ENCODE results near the gene CNGB1.

The CNGB1 gene

DNA sequence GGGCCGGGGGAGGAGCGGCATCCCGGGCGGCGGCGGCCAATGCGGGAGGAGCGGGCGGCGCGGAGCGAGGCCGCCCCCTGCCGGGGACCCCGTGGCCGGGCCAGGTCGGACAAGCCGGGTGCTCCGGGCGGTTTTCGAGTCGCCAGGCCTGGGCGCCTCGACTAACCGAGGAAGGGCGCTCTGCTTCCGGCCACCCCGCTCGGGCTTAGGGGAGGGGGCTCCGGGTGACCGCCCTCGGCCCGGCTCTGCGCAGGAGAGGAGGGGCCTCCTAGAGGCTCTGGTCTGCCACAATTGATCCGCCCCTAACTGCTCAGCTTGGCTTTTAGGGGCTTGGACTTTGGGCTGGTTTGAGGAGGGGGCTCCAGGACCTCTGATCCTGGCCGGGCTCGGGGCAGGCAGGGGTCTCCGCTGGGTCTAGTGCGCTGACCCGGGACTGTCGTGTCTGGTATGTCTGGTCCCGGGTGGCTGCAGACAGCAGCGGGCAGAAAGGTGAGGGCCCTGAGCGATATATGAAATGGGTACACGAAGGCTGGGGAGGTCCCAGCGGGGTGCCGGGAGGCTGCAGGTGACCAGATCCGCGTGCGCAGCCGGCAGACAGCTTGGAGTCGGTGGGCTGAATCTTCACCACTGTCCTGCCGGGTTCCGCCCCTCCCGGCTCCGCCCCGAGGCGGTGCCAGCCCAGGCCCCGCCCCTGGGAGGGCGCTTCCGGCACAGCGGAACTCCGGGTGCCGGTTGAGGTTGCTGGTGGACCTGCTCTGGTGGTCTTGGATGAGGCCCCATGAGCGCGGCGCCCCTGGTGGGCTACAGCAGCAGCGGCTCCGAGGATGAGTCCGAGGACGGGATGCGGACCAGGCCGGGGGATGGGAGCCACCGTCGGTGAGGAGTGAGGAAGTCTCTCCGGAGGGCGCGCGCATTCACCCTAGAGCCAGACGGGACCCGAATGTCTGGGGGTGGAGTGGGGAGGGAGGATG is 30.1 kb upstream of the CNGB1 start, which contains the start of gene USB1:
TSS of gene USB1 (plus strand) at position 702 of the 971 bp plus-strand sequence. CDS start at position 779, 77 bp downstream.
- no peaks in the 10 kb centered on the region for H3K27me3 Mint-ChIP-seq (ENCODE audit: low read depth)
- H3K4me1 Mint-ChIP-seq (ENCODE audit: low read depth), result peaks cover 33% of the 10 kb centered on the region
- H3K4me3 Mint-ChIP-seq, result peak within 1 kb of the TSS; percentile 90
- H3K27ac Mint-ChIP-seq, result peak within 1 kb of the TSS; percentile 81
- peaks cover 23% of the 10 kb centered on the region for H3K36me3 Mint-ChIP-seq (ENCODE audit: low read depth)
- H3K9me3 Mint-ChIP-seq, result no peaks in the 10 kb centered on the region

DNA sequence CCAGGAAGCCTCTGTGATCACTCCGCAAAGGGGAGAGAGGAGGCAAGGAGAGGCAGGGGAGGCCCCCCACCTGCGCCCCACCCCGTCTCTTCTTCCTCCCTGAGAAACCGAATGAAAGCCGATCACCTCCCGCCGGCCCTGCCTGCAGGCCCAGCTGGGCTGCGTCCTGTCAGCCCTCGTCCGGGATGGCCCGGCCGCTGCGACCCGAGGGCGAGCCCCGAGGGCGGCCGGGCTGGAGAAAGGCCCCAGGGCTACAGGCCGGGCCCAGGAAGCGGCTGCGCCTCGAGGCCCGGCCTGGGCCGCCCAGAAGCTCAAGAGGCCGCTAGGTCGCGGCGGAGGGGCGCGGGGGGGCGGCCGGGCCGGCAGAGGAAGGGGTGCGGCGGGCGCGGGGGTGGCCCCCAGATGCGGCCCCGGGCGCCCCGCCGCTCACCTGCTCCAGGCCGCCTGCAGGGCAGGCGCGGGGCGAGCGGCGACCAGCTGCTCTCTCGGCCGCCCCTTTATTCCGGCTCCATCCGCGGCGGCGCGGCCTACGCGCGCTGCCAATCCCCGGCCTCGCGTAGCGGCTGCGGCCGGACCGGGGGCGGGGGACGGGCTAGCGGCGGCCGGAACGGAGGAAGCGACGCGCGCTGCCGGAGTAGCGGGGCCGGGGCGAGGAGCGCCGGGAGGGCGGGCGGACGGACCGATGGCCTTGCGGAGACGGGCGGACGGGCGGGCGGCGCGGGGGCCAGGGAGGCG is 29.2 kb upstream of the CNGB1 start, which contains the start of gene ZNF319:
TSS of gene ZNF319 (minus strand) at position 702 of the 735 bp plus-strand sequence. CDS start 2,407 bp downstream, outside the sequence.
- H3K4me3 Mint-ChIP-seq, result peak within 1 kb of the TSS; percentile 90

DNA sequence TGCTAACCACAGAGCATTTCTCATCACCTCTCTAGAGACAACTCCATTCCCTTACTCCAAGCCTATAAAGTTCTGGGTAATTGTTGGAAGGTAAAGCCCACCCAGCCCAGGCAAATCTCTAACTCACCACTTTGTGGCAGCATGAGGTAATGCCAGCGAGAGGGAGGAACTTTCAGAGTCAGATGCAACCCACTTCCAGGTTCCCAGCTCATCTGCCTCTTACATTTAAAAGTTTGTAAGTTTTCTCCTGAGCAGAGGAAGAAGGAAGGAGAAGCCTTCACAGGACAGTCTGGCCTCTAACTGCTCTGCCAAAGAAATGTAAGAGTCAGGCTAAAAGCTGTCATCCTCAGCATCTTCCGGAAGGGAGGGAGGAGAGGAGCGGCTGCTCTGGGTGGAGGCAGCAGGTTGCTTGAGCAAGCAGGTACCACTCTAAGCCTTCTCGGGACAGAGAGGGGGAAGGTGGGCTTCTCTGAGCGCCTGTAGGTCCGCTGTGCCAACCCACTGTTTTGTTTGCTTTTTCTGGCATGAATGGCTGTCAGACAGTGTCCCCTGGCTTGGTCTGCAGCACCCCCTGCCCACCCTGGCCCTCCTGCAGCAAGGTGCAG is 28.5 kb upstream of the CNGB1 start:
- Mint-ChIP-seq H3K27ac (peak overlapping the region; percentile 85), H3K9me3 (no peaks in the 10 kb centered on the region), H3K4me3 (peak overlapping the region; percentile 82), H3K27me3 (ENCODE audit: low read depth) (no peaks in the 10 kb centered on the region), H3K36me3 (ENCODE audit: low read depth) (peaks cover 32% of the 10 kb centered on the region), H3K4me1 (ENCODE audit: low read depth) (peaks cover 41% of the 10 kb centered on the region)

More for the DNA sequence above, 29.2 kb upstream of the CNGB1 start, which contains the start of gene ZNF319:
- Mint-ChIP-seq H3K27me3 (ENCODE audit: low read depth) (no peaks in the 10 kb centered on the region), H3K4me1 (ENCODE audit: low read depth) (peaks cover 39% of the 10 kb centered on the region), H3K27ac (peak within 1 kb of the TSS; percentile 85), H3K36me3 (ENCODE audit: low read depth) (peaks cover 28% of the 10 kb centered on the region), H3K9me3 (no peaks in the 10 kb centered on the region)

DNA sequence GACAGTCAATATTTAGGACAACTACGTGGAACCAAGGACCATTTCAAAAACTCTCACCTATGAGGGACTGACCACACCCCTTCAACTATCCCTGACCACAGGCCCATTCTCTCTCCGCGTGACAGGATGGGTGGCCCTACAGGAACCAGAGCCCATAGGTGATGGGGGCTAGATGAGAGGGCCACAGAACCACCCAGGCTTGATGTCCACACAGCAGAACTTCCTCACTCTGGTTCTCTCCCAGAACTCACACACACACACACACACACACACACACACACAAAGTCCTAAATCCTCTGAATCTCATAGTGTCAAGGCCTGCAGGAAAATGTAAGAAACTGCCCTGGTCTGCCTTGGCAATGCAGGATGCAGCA is 28.1 kb upstream of the CNGB1 start:
- peak overlapping the region; percentile 82 for H3K4me3 Mint-ChIP-seq
- peaks cover 42% of the 10 kb centered on the region for H3K4me1 Mint-ChIP-seq (ENCODE audit: low read depth)
- H3K36me3 Mint-ChIP-seq (ENCODE audit: low read depth), result peaks cover 30% of the 10 kb centered on the region
- H3K27ac Mint-ChIP-seq, result peak overlapping the region; percentile 85
- H3K27me3 Mint-ChIP-seq (ENCODE audit: low read depth), result no peaks in the 10 kb centered on the region
- no peaks in the 10 kb centered on the region for H3K9me3 Mint-ChIP-seq

DNA sequence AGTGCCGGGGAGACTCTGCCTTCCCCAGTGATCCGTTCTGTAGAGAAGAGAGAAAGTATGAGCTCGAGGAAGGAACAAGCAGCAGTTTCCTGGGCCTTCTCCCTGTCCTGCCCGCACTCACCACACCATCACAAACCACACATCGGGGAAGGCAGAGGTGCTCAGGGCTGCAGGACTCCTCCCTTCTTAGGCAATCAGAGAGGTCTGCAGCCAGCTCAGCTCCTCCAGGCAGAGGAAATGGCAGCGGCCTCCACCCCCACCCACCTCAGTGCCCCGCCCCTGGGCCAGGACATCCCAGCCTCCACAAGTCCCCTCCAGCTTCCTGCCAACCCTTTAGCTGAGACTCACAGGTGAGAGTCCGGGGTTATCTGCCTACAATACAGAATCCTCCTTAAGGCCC is 27.6 kb upstream of the CNGB1 start:
- H3K27ac Mint-ChIP-seq, result peak overlapping the region; percentile 85
- peak overlapping the region; percentile 82 for H3K4me3 Mint-ChIP-seq
- H3K27me3 Mint-ChIP-seq (ENCODE audit: low read depth), result no peaks in the 10 kb centered on the region
- H3K9me3 Mint-ChIP-seq, result no peaks in the 10 kb centered on the region
- peaks cover 28% of the 10 kb centered on the region for H3K36me3 Mint-ChIP-seq (ENCODE audit: low read depth)
- H3K4me1 Mint-ChIP-seq (ENCODE audit: low read depth), result peaks cover 39% of the 10 kb centered on the region

DNA sequence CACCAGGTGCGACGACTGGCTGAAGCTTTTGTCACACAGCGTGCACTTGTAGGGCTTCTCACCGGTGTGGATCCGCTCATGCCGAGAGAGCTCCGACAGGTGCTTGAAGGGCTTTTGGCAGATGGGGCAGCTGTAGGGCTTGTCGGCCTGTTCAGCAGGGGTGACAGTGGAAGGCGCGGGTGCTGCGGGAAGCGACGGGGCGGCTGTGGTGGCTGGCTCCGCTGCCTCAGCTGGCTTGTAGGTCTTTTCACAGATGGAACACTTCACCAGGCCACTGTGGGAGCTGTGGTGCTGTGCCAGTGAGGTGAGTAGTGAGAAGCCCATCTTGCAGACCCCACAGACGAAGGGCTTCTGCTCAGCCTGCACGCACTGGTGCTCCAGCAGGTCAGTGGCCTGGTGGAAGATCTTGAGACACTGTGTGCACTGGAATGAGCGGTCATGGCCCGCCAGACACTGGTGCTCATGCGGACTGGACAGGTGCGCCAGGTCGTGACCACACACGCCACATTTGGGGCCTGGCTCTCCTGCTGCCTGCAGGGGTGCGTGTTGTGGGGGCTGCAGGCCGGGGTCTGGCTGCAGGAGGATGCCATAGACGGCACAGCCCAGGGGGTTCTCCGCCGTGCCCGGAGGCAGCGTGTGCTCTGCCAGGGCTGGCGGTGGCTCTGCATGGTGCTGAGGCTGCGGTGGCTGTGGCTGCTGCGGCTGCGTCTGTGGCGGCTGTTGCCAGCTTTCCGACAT is 26.8 kb upstream of the CNGB1 start:
- Mint-ChIP-seq H3K27me3 (ENCODE audit: low read depth) (no peaks in the 10 kb centered on the region), H3K36me3 (ENCODE audit: low read depth) (peaks cover 28% of the 10 kb centered on the region), H3K4me1 (ENCODE audit: low read depth) (peaks cover 41% of the 10 kb centered on the region), H3K9me3 (no peaks in the 10 kb centered on the region), H3K27ac (no peak overlapping the region), H3K4me3 (peak overlapping the region; percentile 82)

DNA sequence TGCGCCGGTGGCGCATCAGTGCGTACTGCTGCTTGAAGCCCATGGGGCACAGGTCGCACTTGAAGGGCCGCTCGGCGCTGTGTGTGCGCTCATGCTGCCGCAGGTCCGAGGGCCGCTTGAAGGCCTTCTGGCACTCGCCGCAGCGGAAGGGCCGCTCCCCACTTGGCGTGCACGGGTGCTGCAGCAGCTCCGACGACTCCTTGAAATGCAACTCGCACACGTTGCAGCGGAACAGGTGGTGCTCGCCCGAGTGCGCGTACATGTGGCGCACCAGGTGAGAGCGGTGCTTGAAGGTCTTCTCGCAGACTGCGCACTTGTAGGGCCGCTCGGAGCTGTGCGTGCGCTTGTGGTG is 26.2 kb upstream of the CNGB1 start:
- no peaks in the 10 kb centered on the region for H3K9me3 Mint-ChIP-seq
- H3K4me1 Mint-ChIP-seq (ENCODE audit: low read depth), result peaks cover 40% of the 10 kb centered on the region
- H3K4me3 Mint-ChIP-seq, result no peak overlapping the region
- H3K27me3 Mint-ChIP-seq (ENCODE audit: low read depth), result no peaks in the 10 kb centered on the region
- H3K27ac Mint-ChIP-seq, result no peak overlapping the region
- peaks cover 23% of the 10 kb centered on the region for H3K36me3 Mint-ChIP-seq (ENCODE audit: low read depth)

DNA sequence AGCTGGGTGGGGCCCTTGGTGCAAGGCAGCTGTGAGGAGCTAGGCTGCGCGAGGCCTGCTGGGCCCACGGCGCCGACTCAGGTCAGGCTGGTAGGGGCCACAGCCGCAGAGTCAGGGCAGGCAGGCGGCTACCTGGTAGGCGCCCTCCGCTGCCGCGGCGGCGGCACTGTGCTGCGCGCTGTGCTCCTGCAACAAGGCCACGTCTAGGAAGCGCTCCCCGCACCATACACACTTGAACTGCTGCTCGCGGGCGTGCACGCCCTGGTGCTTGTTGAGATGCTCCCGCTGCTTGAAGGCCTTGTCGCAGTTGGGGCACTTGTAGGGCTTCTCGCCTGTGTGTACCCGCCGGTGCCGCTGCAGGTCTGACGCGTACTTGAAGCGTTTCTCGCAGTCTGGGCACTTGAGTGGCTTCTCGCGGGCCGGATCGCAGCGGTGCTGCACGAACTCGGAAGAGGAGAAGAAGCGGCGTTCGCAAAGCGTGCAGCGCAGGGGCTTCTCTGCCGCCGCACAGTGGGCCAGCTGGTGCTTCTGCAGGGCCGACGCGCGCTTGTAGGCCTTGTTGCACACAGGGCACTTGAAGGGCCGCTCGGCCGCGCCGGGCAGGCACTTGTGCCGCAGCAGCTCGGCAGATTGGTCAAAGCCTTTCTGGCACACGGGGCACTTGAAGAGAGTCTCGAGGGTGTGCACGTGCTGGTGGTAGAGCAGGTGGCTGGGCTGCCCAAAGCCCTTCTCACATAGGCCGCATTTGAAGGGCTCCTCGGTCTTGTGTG is 25.7 kb upstream of the CNGB1 start:
- H3K27ac Mint-ChIP-seq, result no peak overlapping the region
- H3K27me3 Mint-ChIP-seq (ENCODE audit: low read depth), result no peaks in the 10 kb centered on the region
- H3K9me3 Mint-ChIP-seq, result no peaks in the 10 kb centered on the region
- peaks cover 34% of the 10 kb centered on the region for H3K4me1 Mint-ChIP-seq (ENCODE audit: low read depth)
- H3K36me3 Mint-ChIP-seq (ENCODE audit: low read depth), result peaks cover 23% of the 10 kb centered on the region
- H3K4me3 Mint-ChIP-seq, result no peak overlapping the region

DNA sequence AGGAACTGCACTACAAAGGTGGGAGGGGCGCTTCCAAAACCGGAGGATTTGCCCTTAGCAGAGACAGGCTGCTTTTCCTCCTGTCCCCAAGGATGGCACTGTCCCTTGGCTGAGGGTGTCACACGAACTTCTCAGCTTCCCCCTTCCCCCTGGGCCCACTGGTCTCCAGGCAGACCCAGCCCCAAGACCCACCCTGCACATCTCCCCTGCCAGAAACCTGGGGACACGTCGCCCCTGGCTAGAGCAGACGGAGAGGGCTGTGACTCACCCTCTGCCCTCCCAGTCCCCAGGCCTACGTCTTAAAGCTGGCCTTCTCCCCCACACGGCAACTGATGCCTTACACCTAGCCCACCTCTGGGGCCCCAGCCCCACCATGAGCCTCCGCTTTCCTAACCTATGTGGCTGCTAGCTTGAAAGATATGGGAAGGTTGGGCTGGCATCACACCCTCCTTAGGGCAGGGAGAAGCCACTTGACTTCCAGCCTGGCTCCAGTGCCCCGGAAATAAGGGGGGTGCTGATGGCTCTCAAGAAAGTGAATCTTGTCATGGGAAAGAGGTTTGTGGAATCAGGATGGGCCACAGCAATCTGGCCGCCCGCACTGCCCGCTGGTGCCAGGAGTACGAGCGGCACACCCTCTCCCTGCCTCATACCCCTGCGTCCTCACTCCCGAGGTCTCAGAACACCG is 24.9 kb upstream of the CNGB1 start:
- Mint-ChIP-seq H3K27ac (peak overlapping the region; percentile 49), H3K9me3 (no peaks in the 10 kb centered on the region), H3K36me3 (ENCODE audit: low read depth) (peaks cover 23% of the 10 kb centered on the region), H3K4me1 (ENCODE audit: low read depth) (peaks cover 34% of the 10 kb centered on the region), H3K4me3 (no peak overlapping the region), H3K27me3 (ENCODE audit: low read depth) (no peaks in the 10 kb centered on the region)

DNA sequence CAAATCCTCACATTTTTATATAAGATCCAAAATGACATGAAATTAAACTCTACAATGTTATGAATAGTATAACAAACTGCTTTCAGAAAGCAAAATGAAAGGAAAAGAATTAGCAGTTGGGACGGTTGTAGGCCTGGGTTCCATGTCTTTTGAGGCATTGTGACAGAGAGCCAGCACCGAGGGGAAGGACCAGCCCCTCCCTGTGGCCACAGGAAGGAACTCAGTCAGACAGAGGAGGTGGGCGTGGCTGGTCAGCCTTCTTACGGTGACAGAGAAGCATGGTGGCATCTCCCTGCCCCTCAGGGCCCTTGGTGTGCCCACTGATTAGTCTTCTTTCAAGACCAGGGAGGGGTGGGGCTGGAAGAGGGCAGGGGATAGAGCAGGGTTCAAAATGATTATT is 23.9 kb upstream of the CNGB1 start:
- H3K4me1 Mint-ChIP-seq (ENCODE audit: low read depth), result peaks cover 34% of the 10 kb centered on the region
- H3K27ac Mint-ChIP-seq, result no peak overlapping the region
- H3K27me3 Mint-ChIP-seq (ENCODE audit: low read depth), result no peaks in the 10 kb centered on the region
- no peaks in the 10 kb centered on the region for H3K9me3 Mint-ChIP-seq
- H3K4me3 Mint-ChIP-seq, result peak overlapping the region; percentile 32
- H3K36me3 Mint-ChIP-seq (ENCODE audit: low read depth), result peaks cover 23% of the 10 kb centered on the region

DNA sequence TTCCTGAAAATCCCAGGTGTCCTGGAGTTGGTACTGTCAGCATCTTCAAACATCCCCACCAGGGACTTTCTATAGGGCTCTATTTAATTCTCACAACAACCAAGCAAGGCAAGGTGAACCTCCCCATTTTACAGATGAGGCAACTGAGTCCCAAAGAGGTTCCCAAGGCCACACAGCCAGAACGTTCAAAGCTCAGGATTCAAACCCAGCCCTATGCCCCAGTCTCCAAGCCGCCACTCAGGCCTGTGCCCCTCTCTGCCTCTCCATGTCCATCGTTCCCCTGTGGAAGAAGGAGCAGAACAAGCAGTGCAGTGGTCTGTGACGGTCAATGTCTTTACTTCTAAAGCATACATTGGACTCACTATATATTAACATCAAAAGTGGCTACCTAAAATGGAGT is 23.4 kb upstream of the CNGB1 start:
- Mint-ChIP-seq H3K9me3 (no peaks in the 10 kb centered on the region), H3K4me3 (no peak overlapping the region), H3K4me1 (ENCODE audit: low read depth) (peaks cover 34% of the 10 kb centered on the region)

DNA sequence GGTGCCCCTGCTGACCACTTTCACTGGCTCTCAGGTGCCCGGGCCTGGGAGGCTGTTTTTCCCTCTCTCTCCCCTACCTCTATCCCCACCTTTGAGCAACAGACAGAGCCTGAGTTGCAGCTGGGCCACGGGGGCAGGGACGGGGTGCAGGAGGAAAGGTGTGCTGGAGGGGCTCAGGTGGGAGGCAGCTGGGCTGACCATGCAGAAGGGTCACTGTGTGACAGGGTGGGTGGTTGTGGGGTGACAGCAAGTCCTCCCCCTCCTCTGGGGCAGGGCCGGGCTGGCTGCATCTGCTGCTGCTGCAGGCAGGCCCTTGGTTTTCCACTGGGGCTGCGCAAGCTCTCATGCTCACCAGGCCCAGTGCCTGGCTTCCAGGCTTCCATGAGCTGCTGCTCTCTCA is 23.0 kb upstream of the CNGB1 start:
- Mint-ChIP-seq H3K4me1 (ENCODE audit: low read depth) (peaks cover 29% of the 10 kb centered on the region), H3K27ac (no peak overlapping the region), H3K36me3 (ENCODE audit: low read depth) (peaks cover 23% of the 10 kb centered on the region), H3K27me3 (ENCODE audit: low read depth) (no peaks in the 10 kb centered on the region), H3K9me3 (no peaks in the 10 kb centered on the region), H3K4me3 (no peak overlapping the region)

More for the DNA sequence above, 23.4 kb upstream of the CNGB1 start:
- no peak overlapping the region for H3K27ac Mint-ChIP-seq
- peaks cover 23% of the 10 kb centered on the region for H3K36me3 Mint-ChIP-seq (ENCODE audit: low read depth)
- no peaks in the 10 kb centered on the region for H3K27me3 Mint-ChIP-seq (ENCODE audit: low read depth)

DNA sequence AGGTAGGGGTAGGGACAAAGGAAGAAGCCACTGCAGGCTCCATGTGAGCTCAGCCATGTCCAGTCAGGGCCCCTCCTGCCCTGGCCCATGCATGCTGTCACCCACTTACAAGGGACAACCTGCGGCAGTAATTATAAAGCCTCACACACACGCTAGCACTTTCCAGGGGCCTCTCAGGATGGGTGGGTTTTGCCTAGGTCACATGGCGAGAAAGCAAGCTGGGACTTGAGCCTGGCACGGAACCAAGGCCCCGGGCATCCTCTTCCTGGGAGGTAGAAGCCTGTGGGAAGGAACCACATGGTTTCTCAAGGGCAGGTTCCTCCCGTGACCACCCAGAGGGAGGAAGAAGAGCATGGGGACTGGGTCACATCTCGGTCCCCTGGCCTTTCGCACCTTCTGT is 22.5 kb upstream of the CNGB1 start:
- no peak overlapping the region for H3K4me3 Mint-ChIP-seq
- H3K9me3 Mint-ChIP-seq, result no peaks in the 10 kb centered on the region
- H3K27me3 Mint-ChIP-seq (ENCODE audit: low read depth), result no peaks in the 10 kb centered on the region
- peaks cover 25% of the 10 kb centered on the region for H3K4me1 Mint-ChIP-seq (ENCODE audit: low read depth)
- no peak overlapping the region for H3K27ac Mint-ChIP-seq
- peaks cover 23% of the 10 kb centered on the region for H3K36me3 Mint-ChIP-seq (ENCODE audit: low read depth)
